Measurements from ENCODE around the gene HIVEP3.
A peak's percentile ranks its signal among the peaks of the same experiment; 100 is the strongest.

The HIVEP3 gene

GRCh38 chr1:41483960-41484401 is 434.7 kb downstream of the HIVEP3 start:
- H3K27me3 ChIP-seq (ENCODE audit: control insufficient read depth in 3 of 3, insufficient read depth in 3 of 3, low read depth in 1 of 3, low read length in 3 of 3): no peaks in the 10 kb centered on the region
- H3K18ac ChIP-seq (ENCODE audit: low read length): peak overlapping the region; percentile 80
- no peaks in the 10 kb centered on the region for H3K36me3 ChIP-seq (replicated peaks in 1 of 2; ENCODE audit: control insufficient read depth in 2 of 2, insufficient read depth in 2 of 2, low read length in 2 of 2)
- H4K91ac ChIP-seq (ENCODE audit: low read depth, low read length, poor library complexity): no peak overlapping the region
- H2AK5ac ChIP-seq (ENCODE audit: low read depth, low read length): peak overlapping the region; percentile 59
- peaks cover 27 to 50% of the 10 kb centered on the region in 2 donors for H3K4me1 ChIP-seq (ENCODE audit: control insufficient read depth in 2 of 2, insufficient read depth in 1 of 2, low read depth in 1 of 2, low read length in 2 of 2)
- no peak overlapping the region for H3K27ac ChIP-seq (replicated peaks; ENCODE audit: low read length)
- no peak overlapping the region for H3K9ac ChIP-seq (ENCODE audit: low read depth, low read length, poor library complexity)
- no peak overlapping the region for H3K4me2 ChIP-seq (ENCODE audit: insufficient read depth, low read length, poor library complexity, severe bottlenecking)
- no peak overlapping the region for H4K8ac ChIP-seq (ENCODE audit: low read depth, low read length)
- H2BK12ac ChIP-seq (ENCODE audit: low read length): no peak overlapping the region
- peak overlapping the region; percentile 26 for H3K23ac ChIP-seq (ENCODE audit: low read depth, low read length, poor library complexity)
- H2BK15ac ChIP-seq (ENCODE audit: low read length): no peak overlapping the region
- WGBS, 2 donors (ENCODE audit: extremely low coverage in 2 of 2, insufficient read length in 2 of 2, insufficient replicate concordance in 1 of 2): no CpG with 5 or more reads among the region's 9 CpGs
- no peak overlapping the region for H3K4ac ChIP-seq (ENCODE audit: low read length)
- no peak overlapping the region for H3K14ac ChIP-seq (ENCODE audit: low read length)
- no peaks in the 10 kb centered on the region for H3K79me1 ChIP-seq (ENCODE audit: low read depth, low read length)
- H3K4me3 ChIP-seq (ENCODE audit: low read length in 2 of 2): no peak overlapping the region
- H3K9me3 ChIP-seq (replicated peaks in 1 of 2; ENCODE audit: control insufficient read depth in 2 of 2, insufficient read depth in 1 of 2, low read depth in 1 of 2, low read length in 2 of 2): no peaks in the 10 kb centered on the region
- H2AFZ ChIP-seq (ENCODE audit: low read length): no peak overlapping the region
- no peak overlapping the region for H2BK120ac ChIP-seq (ENCODE audit: low read depth, low read length)
- no peak for DNase-seq (ENCODE audit: low spot score)
- peak overlapping the region; percentile 10 for H2BK5ac ChIP-seq (ENCODE audit: low read length)

- H2BK15ac ChIP-seq (ENCODE audit: low read length): peak overlapping the region; percentile 17
- no peak overlapping the region for H3K4me2 ChIP-seq (ENCODE audit: insufficient read depth, low read length, poor library complexity, severe bottlenecking)
- no peak for DNase-seq (ENCODE audit: low spot score)
- H3K27ac ChIP-seq (replicated peaks; ENCODE audit: low read length): no peak overlapping the region
- H2BK12ac ChIP-seq (ENCODE audit: low read length): peak overlapping the region; percentile 26
- peak overlapping the region; percentile 69 for H2AK5ac ChIP-seq (ENCODE audit: low read depth, low read length)
- no peaks in the 10 kb centered on the region for H3K36me3 ChIP-seq (replicated peaks in 1 of 2; ENCODE audit: control insufficient read depth in 2 of 2, insufficient read depth in 2 of 2, low read length in 2 of 2)
- H2BK5ac ChIP-seq (ENCODE audit: low read length): peak overlapping the region; percentile 56
- peak overlapping the region; percentile 80 for H3K18ac ChIP-seq (ENCODE audit: low read length)
- peak overlapping the region; percentile 5 for H2BK120ac ChIP-seq (ENCODE audit: low read depth, low read length)
- peak overlapping the region; percentile 50 for H2AFZ ChIP-seq (ENCODE audit: low read length)
- no peaks in the 10 kb centered on the region for H3K9me3 ChIP-seq (replicated peaks in 1 of 2; ENCODE audit: control insufficient read depth in 2 of 2, insufficient read depth in 1 of 2, low read depth in 1 of 2, low read length in 2 of 2)
- H3K9ac ChIP-seq (ENCODE audit: low read depth, low read length, poor library complexity): no peak overlapping the region
- H3K4me1 ChIP-seq (ENCODE audit: control insufficient read depth in 2 of 2, insufficient read depth in 1 of 2, low read depth in 1 of 2, low read length in 2 of 2): peaks cover 26 to 42% of the 10 kb centered on the region in 2 donors
- no peak overlapping the region for H3K4me3 ChIP-seq (ENCODE audit: low read length in 2 of 2)
- H3K79me1 ChIP-seq (ENCODE audit: low read depth, low read length): no peaks in the 10 kb centered on the region
- no peak overlapping the region for H3K4ac ChIP-seq (ENCODE audit: low read length)
- no peak overlapping the region for H4K91ac ChIP-seq (ENCODE audit: low read depth, low read length, poor library complexity)
- no peak overlapping the region for H3K14ac ChIP-seq (ENCODE audit: low read length)
- no peak overlapping the region for H4K8ac ChIP-seq (ENCODE audit: low read depth, low read length)
- H3K27me3 ChIP-seq (ENCODE audit: control insufficient read depth in 3 of 3, insufficient read depth in 3 of 3, low read depth in 1 of 3, low read length in 3 of 3): no peaks in the 10 kb centered on the region
- no CpG with 5 or more reads among the region's 21 CpGs for WGBS, 2 donors (ENCODE audit: extremely low coverage in 2 of 2, insufficient read length in 2 of 2, insufficient replicate concordance in 1 of 2)
- peak overlapping the region; percentile 1 for H3K23ac ChIP-seq (ENCODE audit: low read depth, low read length, poor library complexity)
Measured at GRCh38 chr1:41483001-41483850, 435.5 kb downstream of the HIVEP3 start.

- H3K4me1 ChIP-seq (ENCODE audit: control insufficient read depth in 2 of 2, insufficient read depth in 1 of 2, low read depth in 1 of 2, low read length in 2 of 2): peaks cover 16 to 33% of the 10 kb centered on the region in 2 donors
- H3K9ac ChIP-seq (ENCODE audit: low read depth, low read length, poor library complexity): no peak overlapping the region
- no peaks in the 10 kb centered on the region for H3K9me3 ChIP-seq (replicated peaks in 1 of 2; ENCODE audit: control insufficient read depth in 2 of 2, insufficient read depth in 1 of 2, low read depth in 1 of 2, low read length in 2 of 2)
- H3K36me3 ChIP-seq (replicated peaks in 1 of 2; ENCODE audit: control insufficient read depth in 2 of 2, insufficient read depth in 2 of 2, low read length in 2 of 2): no peaks in the 10 kb centered on the region
- H3K4ac ChIP-seq (ENCODE audit: low read length): no peak overlapping the region
- H2BK15ac ChIP-seq (ENCODE audit: low read length): peak overlapping the region; percentile 43
- no peak overlapping the region for H2BK12ac ChIP-seq (ENCODE audit: low read length)
- no peaks in the 10 kb centered on the region for H3K79me1 ChIP-seq (ENCODE audit: low read depth, low read length)
- H3K18ac ChIP-seq (ENCODE audit: low read length): peak overlapping the region; percentile 80
- H3K4me2 ChIP-seq (ENCODE audit: insufficient read depth, low read length, poor library complexity, severe bottlenecking): no peak overlapping the region
- no peak overlapping the region for H3K23ac ChIP-seq (ENCODE audit: low read depth, low read length, poor library complexity)
- no peaks in the 10 kb centered on the region for H3K27me3 ChIP-seq (ENCODE audit: control insufficient read depth in 3 of 3, insufficient read depth in 3 of 3, low read depth in 1 of 3, low read length in 3 of 3)
- H4K91ac ChIP-seq (ENCODE audit: low read depth, low read length, poor library complexity): no peak overlapping the region
- H3K14ac ChIP-seq (ENCODE audit: low read length): peak overlapping the region; percentile 77
- DNase-seq (ENCODE audit: low spot score): no peak
- no peak overlapping the region for H3K4me3 ChIP-seq (ENCODE audit: low read length in 2 of 2)
- H2BK5ac ChIP-seq (ENCODE audit: low read length): peak overlapping the region; percentile 56
- H4K8ac ChIP-seq (ENCODE audit: low read depth, low read length): no peak overlapping the region
- no CpG with 5 or more reads among the region's 18 CpGs for WGBS, 2 donors (ENCODE audit: extremely low coverage in 2 of 2, insufficient read length in 2 of 2, insufficient replicate concordance in 1 of 2)
- H2AFZ ChIP-seq (ENCODE audit: low read length): peak overlapping the region; percentile 50
- H2BK120ac ChIP-seq (ENCODE audit: low read depth, low read length): no peak overlapping the region
- peak overlapping the region; percentile 69 for H2AK5ac ChIP-seq (ENCODE audit: low read depth, low read length)
- no peak overlapping the region for H3K27ac ChIP-seq (replicated peaks; ENCODE audit: low read length)
Measured at GRCh38 chr1:41482001-41482765, 436.5 kb downstream of the HIVEP3 start.
